PC-9 (cell line): ENCODE measurements around the gene TM9SF2. TPM values are rescaled to one million over a fixed set of nuclear protein-coding genes. Genes with fewer than 3 reads are reported as not detected.
"Not testable (repeated sequence)": the region's sequence is repeated elsewhere in the genome, so short reads cannot be mapped to it uniquely, and the experiment has no call there.

ENCODE experiments used
- BruUV-seq: library from RNA; stranded (reverse); fragments of 400-500 nt; replicated peaks from 2 replicates; lab custom pipeline; 2021; lab: Mats Ljungman, UMichigan
- CTCF ChIA-PET: fragments of 300-600 bp; sonication (Branson Sonifier 250); formaldehyde crosslinking; loops from one replicate; lab custom pipeline; 2022; ENCODE audit warnings: antibody characterized with exemption; lab: Charles Lee
- POLR2A ChIA-PET: fragments of 300-600 bp; sonication (Branson Sonifier 250); formaldehyde crosslinking; loops from one replicate; lab custom pipeline; 2022; ENCODE audit warnings: antibody characterized with exemption; ENCODE audit not compliant: unreplicated experiment; lab: Charles Lee
- DNase-seq, 2 experiments: peaks; one replicate each; pipeline versions ENCODE4 v3.0.0 to v3.0.0-alpha.2; 2015 to 2022; ENCODE audit warnings: mixed read lengths in 1 of 2
- H2AFZ ChIP-seq: fragments of 200-600 bp; sonication (generic); 2 replicates; pipeline ENCODE4 v1.8.1; 2017; ENCODE audit warnings: antibody characterized with exemption
- H3F3A ChIP-seq: fragments of 200-600 bp; sonication (generic); 2 replicates; pipeline ENCODE4 v1.8.1; 2017; ENCODE audit warnings: antibody characterized with exemption, mild to moderate bottlenecking, low read depth; ENCODE audit not compliant: insufficient read depth
- H3K27ac ChIP-seq: fragments of 200-600 bp; sonication (generic); 2 replicates; pipeline ENCODE4 v1.6.1; 2016; ENCODE audit warnings: mixed run types
- H3K27me3 ChIP-seq: fragments of 200-600 bp; sonication (generic); 2 replicates; pipeline ENCODE4 v1.6.1; 2016; ENCODE audit warnings: low read depth, mixed run types; ENCODE audit not compliant: insufficient read depth
- H3K36me3 ChIP-seq: fragments of 200-600 bp; sonication (generic); 2 replicates; pipeline ENCODE4 v1.6.1; 2016; ENCODE audit warnings: low read depth, mixed run types
- H3K4me1 ChIP-seq: fragments of 200-600 bp; sonication (generic); replicated peaks from 2 replicates; pipeline ENCODE4 v1.6.1; 2016; ENCODE audit warnings: mixed run types; ENCODE audit not compliant: insufficient read depth
- H3K4me2 ChIP-seq: fragments of 200-600 bp; sonication (generic); 2 replicates; pipeline ENCODE4 v1.6.1; 2017; ENCODE audit warnings: mixed run types
- H3K4me3 ChIP-seq: fragments of 200-600 bp; sonication (generic); 2 replicates; pipeline ENCODE4 v1.6.1; 2016; ENCODE audit warnings: mixed run types
- H3K79me2 ChIP-seq: fragments of 200-600 bp; sonication (generic); 2 replicates; pipeline ENCODE4 v1.6.1; 2017; ENCODE audit warnings: low read depth, mixed run types
- H3K9me2 ChIP-seq: fragments of 200-600 bp; sonication (generic); 2 replicates; pipeline ENCODE4 v1.8.1; 2017; ENCODE audit warnings: mild to moderate bottlenecking; ENCODE audit not compliant: insufficient read depth
- H3K9me3 ChIP-seq: fragments of 200-600 bp; sonication (generic); 2 replicates; pipeline ENCODE4 v1.8.1; 2016; ENCODE audit warnings: low read depth; ENCODE audit not compliant: insufficient read depth
- H4K20me1 ChIP-seq: fragments of 200-600 bp; sonication (generic); 2 replicates; pipeline ENCODE4 v1.8.1; 2017; ENCODE audit not compliant: insufficient read depth
- EZH2 ChIP-seq: fragments of 200-600 bp; sonication (generic); IDR thresholded peaks from 2 replicates; pipeline ENCODE4 v1.8.0; 2017; ENCODE audit warnings: antibody characterized with exemption, low read depth
- intact Hi-C: fragments of 100-400 bp; cut with micrococcal nuclease; formaldehyde crosslinking; loops from one replicate; pipeline ENCODE4 v1.10.0; 2022; ENCODE audit not compliant: unreplicated experiment
- total RNA-seq: library from RNA; stranded (reverse); gene quantifications from 2 replicates; pipeline ENCODE4 v1.2.3, GENCODE V29; 2021
- TF ChIP-seq, protein P1 (sequence below): fragments of 200-600 bp; sonication (generic); conservative IDR thresholded peaks from 2 replicates; pipeline ENCODE4 v1.6.1; 2017; ENCODE audit warnings: mixed run types, antibody characterized with exemption, mild to moderate bottlenecking, moderate library complexity

The TM9SF2 gene
- total RNA-seq, 1 experiment from 2014 or later, result 87.0 TPM

DNA sequence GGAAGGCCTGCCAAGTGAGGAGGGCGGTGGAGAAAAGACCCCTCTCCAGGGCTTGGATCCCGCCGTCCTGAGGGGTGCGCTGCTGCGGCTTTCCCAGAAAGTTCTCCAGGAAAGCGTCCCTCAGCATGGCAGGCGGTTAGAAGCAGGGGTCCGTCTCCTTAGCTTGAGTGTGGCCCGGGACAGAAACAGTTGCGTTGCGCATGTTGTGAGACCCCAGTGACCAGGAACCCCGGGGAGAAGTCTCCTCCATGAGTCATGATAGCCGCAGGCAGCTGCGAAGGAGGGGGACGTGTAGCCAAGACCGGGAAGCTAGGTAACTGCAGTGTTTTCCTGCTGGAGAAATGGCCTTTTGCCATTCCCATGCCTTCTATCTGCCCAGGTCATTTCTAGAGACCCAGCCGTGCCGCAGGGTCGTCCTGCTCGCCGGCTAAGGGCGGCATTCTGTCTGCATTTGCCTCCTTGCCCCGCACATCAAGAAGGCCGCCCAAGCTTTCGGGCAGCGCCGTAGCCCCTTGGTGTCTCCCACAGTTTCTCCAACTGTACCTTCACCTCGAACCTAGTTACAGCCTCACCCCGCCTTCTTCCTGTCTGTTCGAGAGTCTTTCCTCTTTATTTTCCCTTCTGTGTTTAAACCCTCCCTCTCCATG lies 64.3 kb downstream of the TM9SF2 start:
- H3K27ac ChIP-seq, result no peak overlapping the region
- no peaks in the 10 kb centered on the region for H3K27me3 ChIP-seq
- no peaks in the 10 kb centered on the region for H3K79me2 ChIP-seq
- H3K9me2 ChIP-seq, result no peaks in the 10 kb centered on the region
- H4K20me1 ChIP-seq, result no peaks in the 10 kb centered on the region; the same call in 1 of the 2 replicates
- BruUV-seq, result no TSS peak
- intact Hi-C loops, result no loop called here
- no peaks in the 10 kb centered on the region for H3K4me1 ChIP-seq
- no peak overlapping the region for H2AFZ ChIP-seq
- H3K9me3 ChIP-seq, result no peaks in the 10 kb centered on the region
- peaks cover 7% of the 10 kb centered on the region; the same call in 1 of the 2 replicates for H3F3A ChIP-seq
- DNase-seq, result no peak
- CTCF ChIA-PET, result no interaction called here
- POLR2A ChIA-PET, result no interaction called here
- peaks cover 16% of the 10 kb centered on the region; the same call in 1 of the 2 replicates for H3K36me3 ChIP-seq
- H3K4me2 ChIP-seq, result no peak overlapping the region
- no peak overlapping the region for H3K4me3 ChIP-seq
- TF ChIP-seq, protein P1, sequence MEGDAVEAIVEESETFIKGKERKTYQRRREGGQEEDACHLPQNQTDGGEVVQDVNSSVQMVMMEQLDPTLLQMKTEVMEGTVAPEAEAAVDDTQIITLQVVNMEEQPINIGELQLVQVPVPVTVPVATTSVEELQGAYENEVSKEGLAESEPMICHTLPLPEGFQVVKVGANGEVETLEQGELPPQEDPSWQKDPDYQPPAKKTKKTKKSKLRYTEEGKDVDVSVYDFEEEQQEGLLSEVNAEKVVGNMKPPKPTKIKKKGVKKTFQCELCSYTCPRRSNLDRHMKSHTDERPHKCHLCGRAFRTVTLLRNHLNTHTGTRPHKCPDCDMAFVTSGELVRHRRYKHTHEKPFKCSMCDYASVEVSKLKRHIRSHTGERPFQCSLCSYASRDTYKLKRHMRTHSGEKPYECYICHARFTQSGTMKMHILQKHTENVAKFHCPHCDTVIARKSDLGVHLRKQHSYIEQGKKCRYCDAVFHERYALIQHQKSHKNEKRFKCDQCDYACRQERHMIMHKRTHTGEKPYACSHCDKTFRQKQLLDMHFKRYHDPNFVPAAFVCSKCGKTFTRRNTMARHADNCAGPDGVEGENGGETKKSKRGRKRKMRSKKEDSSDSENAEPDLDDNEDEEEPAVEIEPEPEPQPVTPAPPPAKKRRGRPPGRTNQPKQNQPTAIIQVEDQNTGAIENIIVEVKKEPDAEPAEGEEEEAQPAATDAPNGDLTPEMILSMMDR, result no peak
- TF ChIP-seq EZH2, result no peak

DNA sequence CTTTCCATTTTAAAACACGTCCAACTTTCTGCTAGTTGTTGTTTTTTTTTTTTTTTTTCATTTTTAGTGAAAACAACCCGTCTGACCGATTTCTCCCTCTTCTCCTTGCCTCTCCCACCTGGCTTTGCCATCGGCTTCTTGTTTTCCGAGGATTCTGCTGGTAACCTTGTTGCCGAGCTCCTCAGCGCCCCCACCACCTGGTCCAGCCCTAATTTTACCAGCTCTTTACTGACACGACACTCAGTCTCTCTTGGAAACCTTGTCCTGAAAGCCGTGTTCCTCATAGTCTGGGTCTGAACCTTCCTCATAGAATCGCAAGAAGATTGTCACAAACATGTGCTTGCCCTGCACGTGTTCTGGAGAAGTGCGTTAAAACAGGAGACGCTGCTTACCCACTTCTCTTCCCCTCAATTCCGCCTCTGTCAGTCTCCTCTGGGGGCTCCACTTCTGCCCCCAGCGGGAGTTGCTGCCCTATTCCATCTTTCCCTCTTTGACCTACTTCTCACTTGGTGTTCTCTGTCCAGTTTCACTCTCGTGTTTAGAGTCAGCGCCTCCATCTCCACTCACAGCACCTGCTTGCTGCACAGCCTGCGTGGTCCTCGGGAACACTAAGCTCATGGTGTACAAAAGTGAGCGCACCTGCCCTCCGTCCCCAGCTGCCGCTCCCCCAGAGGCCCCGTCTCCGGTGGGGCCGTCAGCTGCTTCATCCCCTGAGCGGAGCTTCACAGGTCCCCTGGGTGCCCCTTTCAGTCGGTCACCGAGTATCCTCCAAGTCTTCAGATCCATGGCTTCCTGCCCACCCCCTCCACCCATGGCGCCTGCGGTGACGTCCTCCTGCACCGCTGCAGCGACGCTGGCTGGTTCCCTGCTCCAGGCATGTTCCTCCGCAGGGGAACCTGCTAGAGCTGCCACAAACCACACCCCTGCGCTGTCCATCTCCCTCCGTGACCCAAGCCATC lies 65.1 kb downstream of the TM9SF2 start:
- Histone ChIP-seq H3K4me2 (no peak overlapping the region), H3K36me3 (peaks cover 10% of the 10 kb centered on the region; the same call in 1 of the 2 replicates), H3F3A (peaks cover 3% of the 10 kb centered on the region; the same call in 1 of the 2 replicates)

DNA sequence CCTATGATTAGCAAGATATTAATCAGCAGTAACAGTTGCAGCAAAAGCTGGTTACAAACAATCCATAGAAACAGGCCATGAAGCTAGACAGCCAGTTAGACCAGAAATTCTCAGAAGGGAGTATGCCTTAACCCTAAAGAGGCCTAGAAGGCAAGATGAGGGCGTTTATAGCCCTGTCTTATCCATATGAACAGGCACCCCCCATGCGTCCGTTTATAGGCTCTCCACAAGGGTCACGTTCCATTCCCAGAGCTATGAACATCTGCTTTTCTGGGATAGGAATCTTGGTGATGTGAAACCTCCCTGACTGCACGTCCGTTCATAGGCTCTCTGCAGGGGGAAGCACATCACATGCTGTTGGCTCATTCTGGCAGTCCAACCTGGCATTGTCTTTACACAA lies 67.6 kb downstream of the TM9SF2 start:
- H3K79me2 ChIP-seq, BruUV-seq, CTCF ChIA-PET, H3K4me2 ChIP-seq, H3K27ac ChIP-seq, H3K36me3 ChIP-seq, H3K27me3 ChIP-seq, POLR2A ChIA-PET, H4K20me1 ChIP-seq, H3K4me1 ChIP-seq, H2AFZ ChIP-seq, intact Hi-C loops, H3F3A ChIP-seq, H3K4me3 ChIP-seq, H3K9me3 ChIP-seq, H3K9me2 ChIP-seq, DNase-seq: not testable (repeated sequence)

More for the DNA sequence above, 65.1 kb downstream of the TM9SF2 start:
- ChIA-PET CTCF (no interaction called here), POLR2A (no interaction called here)
- Histone ChIP-seq H3K4me1 (no peaks in the 10 kb centered on the region), H2AFZ (no peak overlapping the region), H3K27me3 (no peaks in the 10 kb centered on the region), H3K9me2 (no peaks in the 10 kb centered on the region), H3K9me3 (no peaks in the 10 kb centered on the region), H3K27ac (no peak overlapping the region), H4K20me1 (no peaks in the 10 kb centered on the region; the same call in 1 of the 2 replicates), H3K79me2 (no peaks in the 10 kb centered on the region), H3K4me3 (no peak overlapping the region)
- TF ChIP-seq, protein P1, result no peak
- TF ChIP-seq EZH2, result no peak
- intact Hi-C loops, result no loop called here
- no peak for DNase-seq
- no TSS peak for BruUV-seq
